AG09319 (cell line): ENCODE data around the gene LAMB3.

Source experiments
- DNase-seq: peaks from one replicate; pipeline ENCODE4 v3.0.0-alpha.2; 2010; ENCODE audit warnings: low read depth; ENCODE audit errors: extremely low read depth
- CTCF ChIP-seq: IDR thresholded peaks from 2 replicates; pipeline ENCODE4 v1.5.1; 2011; ENCODE audit warnings: low read depth, mild to moderate bottlenecking, inconsistent platforms, low read length, moderate library complexity

LAMB3 gene

GRCh38 chr1:209648931-209649776 lies 3.1 kb downstream of the LAMB3 start:
- peak; percentile 80 for DNase-seq
- TF ChIP-seq CTCF: no peak

DNA sequence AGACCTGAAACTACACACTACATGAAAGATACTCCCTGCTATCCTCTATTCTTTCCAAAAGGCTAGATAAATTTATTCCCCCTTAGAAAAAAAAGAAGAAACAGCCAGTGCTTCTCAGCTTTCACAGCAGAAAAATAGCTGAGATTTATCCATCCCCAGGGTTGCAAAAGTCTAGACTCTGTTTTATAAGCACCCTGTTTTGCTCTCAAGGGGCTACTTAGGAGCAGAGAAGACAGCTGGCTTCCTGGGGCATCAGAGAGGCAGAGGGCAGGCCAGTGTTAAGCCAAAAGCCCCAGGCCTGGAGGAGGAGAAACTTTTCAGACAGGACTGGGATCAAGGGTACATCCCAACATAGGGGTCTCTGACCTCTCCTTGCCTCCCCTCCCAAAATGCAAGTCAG lies 3.9 kb downstream of the LAMB3 start:
- TF ChIP-seq CTCF: no peak
- DNase-seq: no peak

- TF ChIP-seq CTCF: no peak
- DNase-seq: no peak
Observed at GRCh38 chr1:209647156-209647555, 5.1 kb downstream of the LAMB3 start.

GRCh38 chr1:209646558-209646957 lies 5.7 kb downstream of the LAMB3 start:
- peak; percentile 6 for TF ChIP-seq CTCF
- DNase-seq: no peak

DNA sequence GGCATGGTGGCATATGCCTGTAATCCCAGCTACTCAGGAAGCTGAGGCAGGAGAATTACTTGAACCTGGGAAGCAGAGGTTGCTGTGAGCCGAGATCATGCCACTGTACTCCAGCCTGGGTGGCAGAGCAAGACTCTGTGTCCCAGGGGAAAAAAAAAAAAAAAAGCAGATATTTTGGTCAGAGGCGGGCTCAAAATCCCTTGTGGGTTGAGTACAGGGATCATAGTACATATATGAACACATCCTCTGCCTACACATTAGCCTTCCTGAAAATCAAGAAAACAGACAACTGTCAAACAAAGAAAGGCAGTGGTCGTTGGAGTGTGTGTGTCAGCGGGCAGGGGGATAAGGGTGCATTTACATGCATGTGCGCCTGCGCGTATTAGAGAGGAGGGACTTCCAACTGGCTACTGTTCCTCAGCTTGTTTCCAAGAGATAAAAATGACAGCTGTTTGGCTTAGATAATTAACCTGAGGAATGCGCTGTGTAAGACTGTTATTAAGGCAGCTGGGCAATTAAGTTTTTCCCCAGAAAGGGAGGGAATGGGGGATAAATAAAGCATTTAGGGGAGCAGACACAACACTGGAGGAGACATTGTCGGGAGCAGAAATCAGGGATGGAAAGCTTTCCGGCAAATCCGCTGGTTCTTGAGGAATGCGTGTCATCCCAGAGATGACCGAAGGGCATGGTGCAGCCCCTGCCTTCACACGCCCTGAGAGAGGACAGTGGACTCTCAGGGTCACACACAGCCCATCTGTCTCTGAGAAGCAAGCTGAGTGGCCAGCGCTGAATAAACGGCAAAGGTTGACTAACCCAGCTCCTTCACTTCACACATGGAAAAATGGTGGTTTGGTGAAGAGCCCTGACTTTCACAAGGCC lies 6.4 kb downstream of the LAMB3 start:
- no peak for TF ChIP-seq CTCF
- DNase-seq: no peak

GRCh38 chr1:209643285-209644020 lies 8.8 kb downstream of the LAMB3 start:
- no peak for TF ChIP-seq CTCF
- DNase-seq: no peak
